Fibroblast of upper back skin (primary cell): ENCODE data around the gene MORN5.
A peak's percentile ranks its signal among the peaks of the same experiment; 100 is the strongest.

ENCODE experiments used
- DNase-seq: peaks from one replicate; pipeline ENCODE4 v3.0.0-alpha.2; 2013

The MORN5 gene

DNA sequence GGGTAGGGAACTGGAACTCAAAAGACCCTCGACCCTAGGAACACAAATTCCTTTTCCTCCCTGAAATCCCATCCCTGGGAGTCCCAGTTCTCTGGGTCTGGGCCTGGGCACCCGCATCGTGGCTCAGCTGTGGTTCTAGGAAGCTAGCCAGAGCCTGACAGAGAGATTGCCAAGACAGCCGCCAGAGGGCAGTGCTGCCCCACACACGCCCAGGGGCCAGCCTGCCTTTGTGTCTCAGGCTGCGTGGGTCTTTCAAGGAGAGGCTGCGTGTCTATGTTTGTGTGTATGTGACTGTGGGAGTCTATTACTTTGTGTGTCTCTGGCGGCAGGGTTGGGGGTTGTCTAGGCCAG is 34.6 kb upstream of the MORN5 start:
- peak; percentile 72 for DNase-seq

GRCh38 chr9:122125509-122126330 is 34.0 kb upstream of the MORN5 start:
- no peak for DNase-seq

GRCh38 chr9:122126331-122127261 is 33.1 kb upstream of the MORN5 start:
- DNase-seq, result peak; percentile 65

GRCh38 chr9:122127396-122127798 is 32.3 kb upstream of the MORN5 start:
- DNase-seq, result no peak

- DNase-seq, result no peak
Measured at GRCh38 chr9:122128007-122128968, 31.4 kb upstream of the MORN5 start.

DNA sequence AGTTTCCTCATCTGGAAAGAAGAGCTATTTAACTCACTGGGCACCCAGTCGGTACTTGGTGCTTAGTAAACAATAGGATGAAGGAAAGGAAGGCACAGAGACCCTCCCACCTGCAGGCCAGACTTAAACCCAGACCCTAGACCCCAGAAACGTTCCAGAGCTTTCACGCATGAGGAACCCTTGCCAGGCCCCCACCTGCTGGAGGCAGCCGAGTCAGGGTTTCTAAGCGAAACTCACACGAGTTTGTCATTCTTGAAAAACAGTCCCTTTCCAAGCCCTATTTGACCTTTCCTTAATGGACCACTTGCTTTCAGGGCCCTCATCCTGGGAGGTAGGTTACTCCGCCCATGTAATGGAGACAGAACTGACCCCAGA is 30.8 kb upstream of the MORN5 start:
- DNase-seq, result no peak

DNA sequence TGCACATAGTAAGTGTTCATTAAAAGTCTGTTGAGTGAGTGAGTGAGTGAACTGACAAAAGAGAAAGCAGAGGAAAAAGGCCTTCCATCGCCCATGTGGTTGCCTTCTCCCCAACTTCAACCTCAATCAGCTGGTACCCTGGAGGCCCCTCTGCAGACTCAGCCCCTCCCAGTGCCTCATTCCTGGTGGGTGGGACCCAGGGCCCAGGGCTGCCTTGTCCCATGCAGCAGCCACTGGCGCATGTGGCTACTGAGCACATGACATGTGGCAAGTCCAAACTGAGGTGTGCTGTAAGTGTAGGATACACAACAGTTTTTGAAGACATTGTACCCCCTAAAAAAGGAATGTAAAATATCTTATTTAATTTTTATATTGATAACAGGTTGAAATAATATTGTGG is 29.7 kb upstream of the MORN5 start:
- DNase-seq, result no peak

DNA sequence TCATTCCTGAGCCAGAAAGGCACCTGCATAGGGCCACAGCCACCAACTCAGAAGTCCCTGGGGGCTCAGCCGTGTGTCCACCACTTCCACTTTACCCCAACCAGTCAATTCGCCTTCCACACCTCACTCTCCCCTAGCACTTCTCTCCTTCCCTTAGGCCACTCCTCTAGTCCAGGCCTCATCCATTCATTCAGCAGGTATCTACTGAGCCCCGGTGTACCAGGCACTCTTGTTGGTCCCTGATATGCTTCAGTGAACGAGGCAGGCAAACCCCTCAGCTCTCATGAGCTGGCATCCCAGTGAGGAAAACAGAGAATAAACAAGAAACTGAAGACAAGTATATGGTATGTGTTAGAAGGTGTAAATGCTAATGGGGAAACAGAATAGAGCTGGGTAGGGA is 28.9 kb upstream of the MORN5 start:
- no peak for DNase-seq

DNA sequence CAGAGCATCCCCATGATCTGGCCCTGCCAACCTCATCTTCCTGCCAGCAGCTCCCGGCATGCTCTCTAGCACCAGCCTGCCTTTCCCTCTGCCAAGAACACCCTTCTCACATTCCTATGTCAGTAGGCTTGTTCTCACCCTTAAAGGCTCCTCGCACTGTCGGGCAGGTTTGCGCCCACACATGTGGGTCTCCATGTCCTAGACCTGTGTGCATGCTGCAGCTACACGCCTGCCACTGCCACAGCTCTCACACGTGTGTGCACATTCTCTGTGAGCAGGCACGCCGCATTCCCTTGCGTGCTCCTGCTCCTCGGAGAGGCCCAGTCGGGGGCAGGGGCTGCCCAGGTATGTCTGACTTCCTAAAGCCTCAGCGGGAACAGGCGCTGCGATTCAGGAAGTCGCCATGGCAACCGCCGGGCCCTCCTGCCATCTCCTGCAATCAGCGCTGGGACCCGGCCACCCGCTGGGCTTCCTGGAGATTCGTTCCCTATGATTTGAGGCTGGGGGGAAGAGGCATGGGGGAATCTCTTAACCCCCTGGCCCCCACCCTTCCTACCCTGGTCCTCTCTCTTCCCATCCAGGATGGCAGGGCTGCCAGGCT is 28.2 kb upstream of the MORN5 start:
- DNase-seq, result peak; percentile 17

DNA sequence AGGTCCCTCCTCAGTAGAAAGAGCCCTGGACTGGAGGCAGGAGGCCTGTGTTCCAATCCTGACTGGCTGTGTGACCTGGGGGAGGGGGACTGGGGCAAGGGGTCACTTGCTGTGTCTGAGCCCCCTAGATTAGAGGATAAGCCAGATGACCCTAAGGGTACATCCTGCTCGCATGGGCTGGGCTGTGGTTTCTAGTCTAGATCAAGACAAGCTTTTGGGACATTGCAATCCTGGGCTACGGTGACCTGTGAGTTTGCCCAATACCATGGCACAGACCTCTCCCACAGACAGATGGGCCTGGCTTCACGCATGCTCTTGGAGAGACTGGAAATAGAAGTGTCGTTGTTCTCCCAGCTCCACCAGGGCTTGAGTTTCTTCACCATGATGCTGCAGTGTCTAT is 27.2 kb upstream of the MORN5 start:
- DNase-seq, result no peak

- DNase-seq, result no peak
Measured at GRCh38 chr9:122133263-122133983, 26.3 kb upstream of the MORN5 start.

- DNase-seq, result no peak
Measured at GRCh38 chr9:122133984-122134535, 25.6 kb upstream of the MORN5 start.

- DNase-seq, result peak; percentile 20
Measured at GRCh38 chr9:122134822-122135528, 24.7 kb upstream of the MORN5 start.

DNA sequence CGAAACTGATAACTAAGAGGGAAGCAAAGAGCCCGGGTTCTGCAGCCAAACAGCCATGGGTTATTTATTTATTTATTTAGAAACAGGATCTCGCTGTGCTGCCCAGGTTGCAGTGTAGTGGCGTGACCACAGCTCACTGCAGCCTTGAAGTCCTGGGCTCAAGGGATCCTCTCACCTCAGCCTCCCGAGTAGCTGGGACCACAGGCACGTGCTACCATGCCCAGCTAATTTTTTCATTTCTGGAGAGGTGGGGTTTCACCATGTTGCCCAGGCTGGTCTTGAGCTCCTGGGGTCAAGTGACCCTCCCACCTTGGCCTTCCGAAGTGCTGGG is 24.2 kb upstream of the MORN5 start:
- DNase-seq, result no peak

GRCh38 chr9:122138560-122139268 is 21.0 kb upstream of the MORN5 start:
- no peak for DNase-seq

GRCh38 chr9:122140368-122141193 is 19.1 kb upstream of the MORN5 start:
- DNase-seq, result no peak

DNA sequence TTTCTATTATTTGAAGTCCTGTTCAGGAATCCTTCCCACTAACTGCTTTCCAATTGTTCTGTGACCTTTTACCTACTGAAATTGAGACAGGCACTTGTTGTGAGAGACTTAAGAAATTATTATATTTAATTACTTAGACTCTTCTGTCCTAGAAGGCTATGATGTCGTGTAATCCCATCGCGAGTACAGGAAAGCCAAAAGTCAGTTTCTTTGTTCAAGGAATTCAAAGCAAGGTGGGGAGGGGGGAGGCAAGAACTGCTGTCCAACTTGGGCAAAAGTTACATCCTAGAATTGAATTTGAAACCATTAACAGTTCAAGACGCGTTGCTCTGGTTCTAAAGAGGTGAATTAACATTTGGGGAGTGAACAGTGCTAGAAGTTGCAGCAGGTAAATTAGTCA is 18.0 kb upstream of the MORN5 start:
- DNase-seq, result no peak

DNA sequence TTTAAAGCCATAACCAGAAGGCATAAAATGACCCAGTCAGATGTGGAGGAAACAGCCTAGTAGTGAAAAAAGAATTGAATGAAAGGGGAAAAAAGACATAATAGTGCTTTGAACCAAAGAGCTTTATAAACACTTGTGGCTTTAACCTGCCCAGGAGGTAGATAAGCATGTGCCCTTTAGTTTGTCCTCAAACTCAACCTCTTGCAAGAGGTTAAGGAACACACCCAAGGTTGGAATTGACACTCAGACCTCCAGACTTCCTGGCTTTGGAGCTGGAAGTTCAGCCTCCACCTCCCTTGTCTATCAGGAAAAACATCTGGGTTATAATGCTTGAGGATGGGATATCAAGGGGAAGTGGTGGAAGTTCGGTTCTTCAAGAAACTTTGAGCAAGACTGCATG is 16.4 kb upstream of the MORN5 start:
- no peak for DNase-seq

- DNase-seq, result no peak
Measured at GRCh38 chr9:122143876-122144405, 15.8 kb upstream of the MORN5 start.
